ENCODE data around the gene SLAMF1. TPM values are rescaled to one million over a fixed set of nuclear protein-coding genes. Genes with fewer than 3 reads are reported as not detected.

SLAMF1 gene
- total RNA-seq, 1 experiment from 2014 or later: 2.2 TPM

- H3K27me3 ChIP-seq (replicated peaks; ENCODE audit: insufficient read depth, low read depth, low read length, poor library complexity): no peaks in the 10 kb centered on the region
- no TSS peak for BruUV-seq (replicated peaks)
- POLR2A ChIA-PET (ENCODE audit: low non-redundant PET): no interaction called here
- H3K4me1 ChIP-seq (ENCODE audit: insufficient read depth, low read length, poor library complexity, severe bottlenecking): no peaks in the 10 kb centered on the region
- TF ChIP-seq EZH2 (IDR thresholded peaks at IDR 0.05; ENCODE audit: borderline replicate concordance, low read depth, low read length, poor library complexity, severe bottlenecking): no peak
- TF ChIP-seq, protein P1, sequence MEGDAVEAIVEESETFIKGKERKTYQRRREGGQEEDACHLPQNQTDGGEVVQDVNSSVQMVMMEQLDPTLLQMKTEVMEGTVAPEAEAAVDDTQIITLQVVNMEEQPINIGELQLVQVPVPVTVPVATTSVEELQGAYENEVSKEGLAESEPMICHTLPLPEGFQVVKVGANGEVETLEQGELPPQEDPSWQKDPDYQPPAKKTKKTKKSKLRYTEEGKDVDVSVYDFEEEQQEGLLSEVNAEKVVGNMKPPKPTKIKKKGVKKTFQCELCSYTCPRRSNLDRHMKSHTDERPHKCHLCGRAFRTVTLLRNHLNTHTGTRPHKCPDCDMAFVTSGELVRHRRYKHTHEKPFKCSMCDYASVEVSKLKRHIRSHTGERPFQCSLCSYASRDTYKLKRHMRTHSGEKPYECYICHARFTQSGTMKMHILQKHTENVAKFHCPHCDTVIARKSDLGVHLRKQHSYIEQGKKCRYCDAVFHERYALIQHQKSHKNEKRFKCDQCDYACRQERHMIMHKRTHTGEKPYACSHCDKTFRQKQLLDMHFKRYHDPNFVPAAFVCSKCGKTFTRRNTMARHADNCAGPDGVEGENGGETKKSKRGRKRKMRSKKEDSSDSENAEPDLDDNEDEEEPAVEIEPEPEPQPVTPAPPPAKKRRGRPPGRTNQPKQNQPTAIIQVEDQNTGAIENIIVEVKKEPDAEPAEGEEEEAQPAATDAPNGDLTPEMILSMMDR (conservative IDR thresholded peaks at IDR 0.05; ENCODE audit: low read depth, low read length): no peak
- intact Hi-C loops (cut with micrococcal nuclease; ENCODE audit: unreplicated experiment): no loop called here
- no peaks in the 10 kb centered on the region for H3K9me3 ChIP-seq (ENCODE audit: low read depth, low read length, poor library complexity, severe bottlenecking)
- H3K36me3 ChIP-seq (ENCODE audit: insufficient read depth, low read length, poor library complexity, severe bottlenecking): no peaks in the 10 kb centered on the region
- no peak overlapping the region for H3K27ac ChIP-seq (ENCODE audit: low read depth, low read length, poor library complexity, severe bottlenecking)
- H3K4me3 ChIP-seq (ENCODE audit: low read depth, low read length, poor library complexity, severe bottlenecking): no peak overlapping the region
- CTCF ChIA-PET: no interaction called here
- no peak for DNase-seq (ENCODE audit: low spot score)
Measured at GRCh38 chr1:160615660-160616059, 31.2 kb downstream of the SLAMF1 start.

GRCh38 chr1:160614410-160614809 is 32.4 kb downstream of the SLAMF1 start:
- CTCF ChIA-PET: no interaction called here
- POLR2A ChIA-PET (ENCODE audit: low non-redundant PET): no interaction called here

GRCh38 chr1:160612613-160613218 is 34.1 kb downstream of the SLAMF1 start:
- intact Hi-C loops (cut with micrococcal nuclease; ENCODE audit: unreplicated experiment): no loop called here
- ChIA-PET CTCF (no interaction called here), POLR2A (ENCODE audit: low non-redundant PET) (no interaction called here)
- no peaks in the 10 kb centered on the region for H3K27me3 ChIP-seq (replicated peaks; ENCODE audit: insufficient read depth, low read depth, low read length, poor library complexity)
- H3K4me1 ChIP-seq (ENCODE audit: insufficient read depth, low read length, poor library complexity, severe bottlenecking): peaks cover 8% of the 10 kb centered on the region
- no TSS peak for BruUV-seq (replicated peaks)
- H3K36me3 ChIP-seq (ENCODE audit: insufficient read depth, low read length, poor library complexity, severe bottlenecking): no peaks in the 10 kb centered on the region
- TF ChIP-seq, protein P1 (conservative IDR thresholded peaks at IDR 0.05; ENCODE audit: low read depth, low read length): no peak
- no peak for TF ChIP-seq EZH2 (IDR thresholded peaks at IDR 0.05; ENCODE audit: borderline replicate concordance, low read depth, low read length, poor library complexity, severe bottlenecking)
- no peak overlapping the region for H3K4me3 ChIP-seq (ENCODE audit: low read depth, low read length, poor library complexity, severe bottlenecking)
- no peaks in the 10 kb centered on the region for H3K9me3 ChIP-seq (ENCODE audit: low read depth, low read length, poor library complexity, severe bottlenecking)
- no peak for DNase-seq (ENCODE audit: low spot score)
- H3K27ac ChIP-seq (ENCODE audit: low read depth, low read length, poor library complexity, severe bottlenecking): no peak overlapping the region

More at GRCh38 chr1:160614410-160614809, 32.4 kb downstream of the SLAMF1 start:
- BruUV-seq (replicated peaks): no TSS peak
- Histone ChIP-seq H3K4me3 (ENCODE audit: low read depth, low read length, poor library complexity, severe bottlenecking) (no peak overlapping the region), H3K27ac (ENCODE audit: low read depth, low read length, poor library complexity, severe bottlenecking) (no peak overlapping the region), H3K36me3 (ENCODE audit: insufficient read depth, low read length, poor library complexity, severe bottlenecking) (no peaks in the 10 kb centered on the region), H3K27me3 (replicated peaks; ENCODE audit: insufficient read depth, low read depth, low read length, poor library complexity) (no peaks in the 10 kb centered on the region), H3K9me3 (ENCODE audit: low read depth, low read length, poor library complexity, severe bottlenecking) (no peaks in the 10 kb centered on the region), H3K4me1 (ENCODE audit: insufficient read depth, low read length, poor library complexity, severe bottlenecking) (no peaks in the 10 kb centered on the region)
- intact Hi-C loops (cut with micrococcal nuclease; ENCODE audit: unreplicated experiment): no loop called here
- TF ChIP-seq, protein P1 (conservative IDR thresholded peaks at IDR 0.05; ENCODE audit: low read depth, low read length): no peak
- no peak for TF ChIP-seq EZH2 (IDR thresholded peaks at IDR 0.05; ENCODE audit: borderline replicate concordance, low read depth, low read length, poor library complexity, severe bottlenecking)
- no peak for DNase-seq (ENCODE audit: low spot score)

Measured in A673 (cell line).